Neural progenitor cell (in vitro differentiated cells): ENCODE data around the gene MGLL. TPM values are rescaled to one million over a fixed set of nuclear protein-coding genes. Genes with fewer than 3 reads are reported as not detected.

Experiments
- DNase-seq: peaks from one replicate; pipeline ENCODE4 v3.0.0-alpha.2; 2016; ENCODE audit warnings: low spot score
- H2AFZ ChIP-seq: fragments of 200-600 bp; sonication (generic); replicated peaks from 2 replicates; pipeline ENCODE4 v1.6.1; 2016; ENCODE audit warnings: antibody characterized with exemption
- H3F3A ChIP-seq: fragments of 200-600 bp; sonication (generic); 2 replicates; pipeline ENCODE4 v1.6.1; 2016; ENCODE audit warnings: antibody characterized with exemption, low read depth
- H3K27ac ChIP-seq: fragments of 200-600 bp; sonication (generic); 2 replicates; pipeline ENCODE4 v1.5.1; 2016; ENCODE audit warnings: mild to moderate bottlenecking
- H3K27me3 ChIP-seq: fragments of 200-600 bp; sonication (generic); 2 replicates; pipeline ENCODE4 v1.6.1; 2016; ENCODE audit warnings: mild to moderate bottlenecking, moderate library complexity
- H3K36me3 ChIP-seq: fragments of 200-600 bp; sonication (generic); 2 replicates; pipeline ENCODE4 v1.5.1; 2016
- H3K4me1 ChIP-seq: fragments of 200-600 bp; sonication (generic); 2 replicates; pipeline ENCODE4 v1.6.1; 2016; ENCODE audit warnings: mixed run types
- H3K4me2 ChIP-seq: fragments of 200-600 bp; sonication (generic); 2 replicates; pipeline ENCODE4 v1.6.1; 2016
- H3K4me3 ChIP-seq: fragments of 200-600 bp; sonication (generic); 2 replicates; pipeline ENCODE4 v1.5.1; 2016
- H3K79me2 ChIP-seq: fragments of 200-600 bp; sonication (generic); 2 replicates; pipeline ENCODE4 v1.6.1; 2016; ENCODE audit warnings: low read depth
- H3K9ac ChIP-seq: fragments of 200-600 bp; sonication (generic); 2 replicates; pipeline ENCODE4 v1.6.1; 2016
- H3K9me3 ChIP-seq: fragments of 200-600 bp; sonication (generic); 2 replicates; pipeline ENCODE4 v1.5.1; 2016; ENCODE audit warnings: low read depth
- H4K20me1 ChIP-seq: fragments of 200-600 bp; sonication (generic); 2 replicates; pipeline ENCODE4 v1.6.1; 2016; ENCODE audit warnings: low read depth
- H3K27ac Mint-ChIP-seq: 3 replicates; pipeline ENCODE4 v1.8.0; 2021; ENCODE audit warnings: mixed read lengths
- H3K27me3 Mint-ChIP-seq: 2 replicates; pipeline ENCODE4 v1.8.0; 2022; ENCODE audit warnings: low read depth, mild to moderate bottlenecking, inconsistent platforms, moderate library complexity, mixed read lengths; ENCODE audit not compliant: insufficient read depth
- H3K36me3 Mint-ChIP-seq: 3 replicates; pipeline ENCODE4 v1.8.0; 2021; ENCODE audit warnings: mixed read lengths
- H3K4me1 Mint-ChIP-seq: 3 replicates; pipeline ENCODE4 v1.8.0; 2021; ENCODE audit warnings: mixed read lengths
- H3K4me3 Mint-ChIP-seq: 3 replicates; pipeline ENCODE4 v1.8.0; 2021; ENCODE audit warnings: mild to moderate bottlenecking, moderate library complexity, mixed read lengths
- H3K9me3 Mint-ChIP-seq: 3 replicates; pipeline ENCODE4 v1.8.0; 2020; ENCODE audit warnings: mixed read lengths
- CTCF ChIP-seq: fragments of 200-600 bp; sonication (generic); IDR thresholded peaks from 2 replicates; pipeline ENCODE4 v1.5.1; 2017; ENCODE audit warnings: antibody characterized with exemption, mild to moderate bottlenecking
- EZH2 ChIP-seq: fragments of 200-600 bp; sonication (generic); IDR thresholded peaks from 2 replicates; pipeline ENCODE4 v1.6.1; 2017; ENCODE audit warnings: antibody characterized with exemption, mild to moderate bottlenecking, moderate library complexity
- EZH2phosphoT487 ChIP-seq: fragments of 200-600 bp; sonication (generic); IDR thresholded peaks from 2 replicates; pipeline ENCODE4 v1.6.1; 2017; ENCODE audit warnings: antibody characterized with exemption
- total RNA-seq: library from RNA; depleted of rRNA; stranded (reverse); fragments of >200 nt; gene quantifications from 2 replicates; pipeline ENCODE4 v1.2.3, GENCODE V29; 2015; ENCODE audit warnings: low replicate concordance

The MGLL gene
- total RNA-seq, 1 donor from 2014 or later = 0.15 TPM

DNA sequence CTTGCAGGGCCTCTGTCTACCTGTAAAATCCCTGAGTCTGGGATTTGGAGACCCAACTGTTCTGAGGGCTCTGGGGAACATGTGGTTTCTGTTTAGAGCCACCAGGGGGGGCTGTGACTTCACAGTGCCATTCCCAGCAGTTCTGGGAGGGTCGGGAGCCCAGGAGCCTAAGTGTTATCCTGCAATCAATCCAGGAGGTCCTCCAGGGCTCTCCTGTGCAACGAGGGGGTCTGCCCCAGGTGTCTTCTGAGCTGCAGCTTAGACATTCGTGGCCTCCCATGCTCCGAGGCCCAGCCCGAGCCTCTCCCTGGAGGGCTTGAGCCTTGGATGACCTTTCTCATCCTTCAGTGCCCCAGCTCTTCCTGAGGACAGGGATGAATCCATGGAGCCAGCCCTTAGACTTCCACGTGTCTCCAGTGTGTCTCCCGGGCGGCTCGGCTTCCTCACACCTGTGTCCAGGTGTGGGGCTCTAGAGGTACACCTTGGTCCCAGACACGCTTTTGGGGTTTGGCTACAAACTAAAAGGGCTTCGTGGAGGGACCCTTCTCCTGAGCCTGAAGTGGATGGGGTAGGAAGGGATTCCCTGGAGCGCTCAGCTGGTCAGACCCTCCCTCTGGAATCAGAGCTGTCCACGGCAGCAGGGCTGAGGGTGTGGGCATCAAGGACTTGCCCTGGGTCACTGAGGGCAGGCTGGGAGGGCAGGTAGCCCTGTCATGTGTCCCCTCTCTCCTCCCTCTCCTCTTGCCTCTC, 169.9 kb downstream of the MGLL start:
- Mint-ChIP-seq H3K36me3 (peaks cover 5% of the 10 kb centered on the region), H3K27ac (no peak overlapping the region), H3K27me3 (peaks cover 2% of the 10 kb centered on the region), H3K4me1 (no peaks in the 10 kb centered on the region), H3K9me3 (no peaks in the 10 kb centered on the region), H3K4me3 (no peak overlapping the region)
- Histone ChIP-seq H3K9ac (no peak overlapping the region), H3F3A (peaks cover 3% of the 10 kb centered on the region), H3K9me3 (no peaks in the 10 kb centered on the region), H2AFZ (peak overlapping the region; percentile 75), H3K4me3 (no peak overlapping the region), H3K27me3 (no peaks in the 10 kb centered on the region), H3K4me2 (no peak overlapping the region), H3K4me1 (peaks cover 7% of the 10 kb centered on the region), H4K20me1 (no peaks in the 10 kb centered on the region), H3K79me2 (no peaks in the 10 kb centered on the region), H3K36me3 (no peaks in the 10 kb centered on the region), H3K27ac (no peak overlapping the region)
- DNase-seq = peak; percentile 82
- TF ChIP-seq CTCF = peak; percentile 90
- TF ChIP-seq EZH2 = no peak

DNA sequence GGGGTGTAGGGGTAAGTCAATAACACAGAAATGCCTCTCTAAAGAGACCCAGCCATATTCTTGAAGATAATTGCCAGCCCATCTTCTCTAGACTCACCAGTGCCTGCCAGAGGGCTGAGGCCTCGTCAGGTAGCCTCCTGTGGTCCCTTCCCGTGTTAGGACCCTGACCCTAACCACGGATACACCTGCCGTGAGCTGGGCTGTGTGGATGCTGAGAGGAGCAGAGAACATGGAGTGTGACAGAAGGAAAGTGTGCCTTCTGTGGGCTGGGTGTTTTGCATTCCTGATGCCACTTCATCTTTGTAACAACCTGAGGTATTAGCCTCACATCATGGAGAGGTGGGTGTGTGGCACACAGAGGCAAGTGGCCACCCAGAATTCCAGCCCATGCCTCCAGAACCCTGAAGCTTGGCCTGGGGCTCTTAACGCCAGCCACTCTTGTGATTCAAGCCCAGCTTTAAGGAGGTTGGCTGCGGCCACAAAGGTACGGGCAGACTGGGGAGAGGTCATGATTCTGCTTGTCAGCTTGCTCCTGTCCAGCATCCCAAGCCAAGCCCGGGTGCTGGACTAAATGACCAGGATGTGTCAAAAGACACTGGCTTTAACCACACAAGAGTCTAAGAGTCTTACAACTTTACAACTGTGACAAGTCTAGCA, 170.7 kb downstream of the MGLL start:
- Mint-ChIP-seq H3K36me3 (peaks cover 7% of the 10 kb centered on the region), H3K4me3 (no peak overlapping the region), H3K4me1 (peaks cover 6% of the 10 kb centered on the region), H3K27me3 (peaks cover 2% of the 10 kb centered on the region), H3K9me3 (no peaks in the 10 kb centered on the region), H3K27ac (no peak overlapping the region)
- H3K79me2 ChIP-seq = no peaks in the 10 kb centered on the region
- H3K27me3 ChIP-seq = no peaks in the 10 kb centered on the region
- H3K36me3 ChIP-seq = no peaks in the 10 kb centered on the region
- TF ChIP-seq EZH2 (no peak), EZH2phosphoT487 (no peak), CTCF (no peak)
- no peak overlapping the region for H3K4me2 ChIP-seq
- H3K9ac ChIP-seq = no peak overlapping the region
- no peak overlapping the region for H3K4me3 ChIP-seq
- no peaks in the 10 kb centered on the region for H4K20me1 ChIP-seq
- H3F3A ChIP-seq = peaks cover 8% of the 10 kb centered on the region
- H3K9me3 ChIP-seq = no peaks in the 10 kb centered on the region
- no peak overlapping the region for H2AFZ ChIP-seq
- DNase-seq = no peak
- no peak overlapping the region for H3K27ac ChIP-seq
- H3K4me1 ChIP-seq = peaks cover 14% of the 10 kb centered on the region

- no peak for TF ChIP-seq EZH2
- no peak for TF ChIP-seq EZH2phosphoT487
- TF ChIP-seq CTCF = no peak
- no peaks in the 10 kb centered on the region for H3K36me3 ChIP-seq
Measured at GRCh38 chr3:127650236-127650635, 172.1 kb downstream of the MGLL start.

More at GRCh38 chr3:127650236-127650635, 172.1 kb downstream of the MGLL start:
- H3F3A ChIP-seq = peaks cover 8% of the 10 kb centered on the region
- H3K9ac ChIP-seq = no peak overlapping the region
- no peaks in the 10 kb centered on the region for H3K9me3 Mint-ChIP-seq
- no peaks in the 10 kb centered on the region for H3K27me3 ChIP-seq
- no peaks in the 10 kb centered on the region for H3K79me2 ChIP-seq
- H3K27ac ChIP-seq = no peak overlapping the region
- peaks cover 15% of the 10 kb centered on the region for H3K4me1 ChIP-seq
- no peak overlapping the region for H3K4me3 ChIP-seq
- H2AFZ ChIP-seq = no peak overlapping the region
- no peak for DNase-seq
- H4K20me1 ChIP-seq = no peaks in the 10 kb centered on the region
- H3K4me1 Mint-ChIP-seq = peaks cover 7% of the 10 kb centered on the region
- peaks cover 7% of the 10 kb centered on the region for H3K36me3 Mint-ChIP-seq
- no peak overlapping the region for H3K27ac Mint-ChIP-seq
- H3K9me3 ChIP-seq = no peaks in the 10 kb centered on the region
- H3K4me2 ChIP-seq = no peak overlapping the region
- H3K27me3 Mint-ChIP-seq = peaks cover 2% of the 10 kb centered on the region
- H3K4me3 Mint-ChIP-seq = no peak overlapping the region
